Astrocyte of the cerebellum (primary cell): ENCODE results near the gene CXCL5.

Experiments
- DNase-seq: peaks from one replicate; pipeline ENCODE4 v3.0.0-alpha.2; 2011; ENCODE audit warnings: low read depth
- H3K4me3 ChIP-seq: 2 replicates; pipeline ENCODE4 v1.5.1; 2011; ENCODE audit warnings: mild to moderate bottlenecking, low read depth, low read length, moderate library complexity
- in situ Hi-C: cut with HindIII; loops from 2 replicates; pipeline ENCODE4 v1.10.0; 2017; ENCODE audit warnings: low sequenced_read_pairs
- TF ChIP-seq, protein P1 (sequence below): IDR thresholded peaks from 2 replicates; pipeline ENCODE4 v1.5.1; 2012; ENCODE audit warnings: low read length, low read depth, moderate library complexity, mild to moderate bottlenecking; ENCODE audit errors: missing control alignments

The CXCL5 gene

GRCh38 chr4:73979407-73979957, 19.0 kb downstream of the CXCL5 start:
- TF ChIP-seq, protein P1, sequence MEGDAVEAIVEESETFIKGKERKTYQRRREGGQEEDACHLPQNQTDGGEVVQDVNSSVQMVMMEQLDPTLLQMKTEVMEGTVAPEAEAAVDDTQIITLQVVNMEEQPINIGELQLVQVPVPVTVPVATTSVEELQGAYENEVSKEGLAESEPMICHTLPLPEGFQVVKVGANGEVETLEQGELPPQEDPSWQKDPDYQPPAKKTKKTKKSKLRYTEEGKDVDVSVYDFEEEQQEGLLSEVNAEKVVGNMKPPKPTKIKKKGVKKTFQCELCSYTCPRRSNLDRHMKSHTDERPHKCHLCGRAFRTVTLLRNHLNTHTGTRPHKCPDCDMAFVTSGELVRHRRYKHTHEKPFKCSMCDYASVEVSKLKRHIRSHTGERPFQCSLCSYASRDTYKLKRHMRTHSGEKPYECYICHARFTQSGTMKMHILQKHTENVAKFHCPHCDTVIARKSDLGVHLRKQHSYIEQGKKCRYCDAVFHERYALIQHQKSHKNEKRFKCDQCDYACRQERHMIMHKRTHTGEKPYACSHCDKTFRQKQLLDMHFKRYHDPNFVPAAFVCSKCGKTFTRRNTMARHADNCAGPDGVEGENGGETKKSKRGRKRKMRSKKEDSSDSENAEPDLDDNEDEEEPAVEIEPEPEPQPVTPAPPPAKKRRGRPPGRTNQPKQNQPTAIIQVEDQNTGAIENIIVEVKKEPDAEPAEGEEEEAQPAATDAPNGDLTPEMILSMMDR = no peak
- in situ Hi-C loops = no loop called here
- no peak overlapping the region for H3K4me3 ChIP-seq
- no peak for DNase-seq

DNA sequence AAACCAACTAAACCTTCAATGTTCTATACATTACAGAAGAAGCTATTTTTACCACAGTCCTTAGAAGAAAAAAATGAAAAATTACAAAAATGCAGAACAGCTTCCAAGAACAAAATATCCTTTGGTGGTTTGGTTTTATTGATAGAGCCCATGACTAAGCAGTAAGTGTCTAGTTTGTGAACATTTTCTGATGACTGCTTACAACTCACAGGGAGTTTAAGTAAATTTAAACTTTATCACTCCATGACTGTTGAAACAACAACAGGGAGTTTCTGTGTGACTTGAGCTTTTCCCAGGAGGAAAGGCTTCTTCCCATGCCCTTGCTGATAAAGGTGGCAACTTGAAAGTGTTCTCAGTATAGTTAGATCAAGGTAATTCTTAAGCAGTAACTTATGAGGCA, 19.6 kb downstream of the CXCL5 start:
- H3K4me3 ChIP-seq = no peak overlapping the region
- peak; percentile 69 for DNase-seq
- TF ChIP-seq, protein P1 = no peak
- in situ Hi-C loops = no loop called here

DNA sequence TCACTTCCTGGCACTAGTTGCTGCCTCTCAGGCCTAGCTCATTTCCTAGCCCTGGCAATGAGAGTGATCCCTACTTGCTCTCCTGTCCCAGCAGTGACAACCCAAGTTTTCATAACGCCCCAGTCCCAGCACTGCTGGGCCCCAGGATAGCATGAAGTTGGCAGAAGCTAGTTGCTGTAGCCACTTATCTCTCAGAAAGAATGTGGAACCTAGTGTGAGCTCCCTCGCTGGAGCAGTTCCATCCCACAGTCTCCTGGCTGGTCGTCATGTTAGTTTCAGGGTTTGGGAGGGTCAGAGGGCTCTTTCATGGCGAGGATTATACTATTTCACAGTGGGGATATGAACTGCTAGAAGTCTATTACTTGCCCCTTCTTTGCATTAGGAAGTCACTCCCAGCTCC, 21.8 kb downstream of the CXCL5 start:
- H3K4me3 ChIP-seq = no peak overlapping the region
- in situ Hi-C loops = no loop called here
- TF ChIP-seq, protein P1 = no peak
- DNase-seq = peak; percentile 63

DNA sequence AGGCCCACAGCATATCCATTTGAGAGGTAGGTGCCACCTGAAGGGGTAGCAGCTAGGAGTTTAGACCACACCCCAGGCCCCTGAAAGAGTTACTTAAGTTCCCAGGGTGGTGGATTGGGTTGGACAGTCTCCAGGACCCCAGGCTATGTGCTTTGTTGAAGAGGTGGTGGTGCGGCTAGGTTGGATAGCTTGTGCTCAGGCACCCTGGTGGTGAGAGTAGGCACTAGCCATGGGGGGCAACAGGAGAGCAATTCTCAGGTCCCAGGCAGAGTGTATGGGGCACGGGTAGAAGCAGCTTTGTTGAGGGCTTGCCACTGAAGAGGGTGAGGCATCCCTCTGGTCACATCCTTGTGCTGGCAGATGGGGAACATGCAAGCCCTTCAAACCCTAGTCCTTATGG, 22.3 kb downstream of the CXCL5 start:
- no peak for DNase-seq
- TF ChIP-seq, protein P1 = no peak
- in situ Hi-C loops = no loop called here
- H3K4me3 ChIP-seq = no peak overlapping the region

DNA sequence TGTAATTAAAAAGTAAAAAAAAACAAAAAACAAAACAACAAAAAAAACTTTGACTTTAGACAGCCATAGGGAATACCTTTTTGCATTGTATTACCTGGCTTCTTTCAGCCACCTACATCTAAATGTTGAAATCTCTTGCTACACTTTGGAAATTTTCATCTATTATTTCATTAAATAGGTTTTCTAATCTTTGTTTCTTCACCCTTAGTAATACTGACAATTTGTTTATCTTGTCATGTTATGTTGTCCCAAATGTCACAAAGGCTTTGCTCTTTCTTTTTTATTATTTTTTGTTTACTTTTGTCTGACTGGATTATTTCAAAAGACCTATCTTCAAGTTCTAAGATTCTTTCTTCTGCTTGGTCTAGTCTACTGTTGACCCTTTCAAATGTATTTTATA, 24.1 kb downstream of the CXCL5 start:
- H3K4me3 ChIP-seq = no peak overlapping the region
- in situ Hi-C loops = no loop called here
- TF ChIP-seq, protein P1 = no peak
- no peak for DNase-seq

DNA sequence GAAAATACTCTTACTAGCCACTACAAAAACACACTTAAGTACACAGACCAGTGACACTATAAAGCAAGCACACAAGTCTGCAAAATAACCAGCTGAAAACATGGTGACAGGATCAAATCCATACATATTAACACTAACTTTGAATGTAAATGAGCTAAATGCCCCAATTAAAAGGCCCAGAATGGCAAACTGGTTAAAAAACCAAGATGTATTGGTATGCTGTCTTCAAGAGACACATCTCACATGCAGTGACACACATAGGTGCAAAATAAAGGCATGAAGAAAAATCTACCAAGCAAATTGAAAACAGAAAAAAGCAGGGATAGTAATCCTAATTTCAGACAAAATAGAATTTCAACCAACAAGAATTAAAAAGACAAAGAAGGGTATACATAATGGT, 27.5 kb downstream of the CXCL5 start:
- in situ Hi-C loops = no loop called here
- TF ChIP-seq, protein P1 = no peak
- no peak for DNase-seq

GRCh38 chr4:73970011-73970410, 28.5 kb downstream of the CXCL5 start:
- DNase-seq = no peak
- TF ChIP-seq, protein P1 = no peak

More for the DNA sequence above, 27.5 kb downstream of the CXCL5 start:
- no peak overlapping the region for H3K4me3 ChIP-seq

More at GRCh38 chr4:73970011-73970410, 28.5 kb downstream of the CXCL5 start:
- no peak overlapping the region for H3K4me3 ChIP-seq
- in situ Hi-C loops = no loop called here
